ENCODE data around the gene DNAJC3. TPM values are rescaled to one million over a fixed set of nuclear protein-coding genes. Genes with fewer than 3 reads are reported as not detected.
"Not testable (repeated sequence)": the region's sequence is repeated elsewhere in the genome, so short reads cannot be mapped to it uniquely, and the experiment has no call there.

The DNAJC3 gene
- total RNA-seq, 6 experiments from 2014 or later: 49.0 to 64.3 (median 51.7) TPM

GRCh38 chr13:95710313-95710712, 33.4 kb downstream of the DNAJC3 start:
- Histone ChIP-seq H3K36me3 (peaks cover 0 to 26% (median 0%) of the 10 kb centered on the region in 4 donors), H3K4me1 (no peaks in the 10 kb centered on the region), H3K4me3 (no peak overlapping the region), H3K27me3 (no peaks in the 10 kb centered on the region), H3K9me3 (no peaks in the 10 kb centered on the region), H3K27ac (no peak overlapping the region)
- ATAC-seq: peak in 1 of 4 donors; percentile 24
- no peak for DNase-seq
- intact Hi-C loops (cut with DNase I): no loop called here
- TF ChIP-seq POLR2A (IDR thresholded peaks at IDR 0.05) (no peak), CTCF (IDR thresholded peaks at IDR 0.05) (no peak)
- WGBS (ENCODE audit: insufficient coverage, low coverage, low lambda C conversion rate, missing lambda C conversion rate): 88% methylated on average over 2 of the region's 2 CpGs

- peaks cover 0 to 26% (median 0%) of the 10 kb centered on the region in 4 donors for H3K36me3 ChIP-seq
- H3K9me3 ChIP-seq; H3K27me3 ChIP-seq; H3K27ac ChIP-seq; ATAC-seq; H3K4me3 ChIP-seq; DNase-seq; intact Hi-C loops (cut with DNase I); H3K4me1 ChIP-seq: not testable (repeated sequence)
- WGBS (ENCODE audit: insufficient coverage, low coverage, low lambda C conversion rate, missing lambda C conversion rate): 92% methylated on average over 4 of the region's 4 CpGs
Observed at GRCh38 chr13:95712846-95713245, 35.9 kb downstream of the DNAJC3 start.

DNA sequence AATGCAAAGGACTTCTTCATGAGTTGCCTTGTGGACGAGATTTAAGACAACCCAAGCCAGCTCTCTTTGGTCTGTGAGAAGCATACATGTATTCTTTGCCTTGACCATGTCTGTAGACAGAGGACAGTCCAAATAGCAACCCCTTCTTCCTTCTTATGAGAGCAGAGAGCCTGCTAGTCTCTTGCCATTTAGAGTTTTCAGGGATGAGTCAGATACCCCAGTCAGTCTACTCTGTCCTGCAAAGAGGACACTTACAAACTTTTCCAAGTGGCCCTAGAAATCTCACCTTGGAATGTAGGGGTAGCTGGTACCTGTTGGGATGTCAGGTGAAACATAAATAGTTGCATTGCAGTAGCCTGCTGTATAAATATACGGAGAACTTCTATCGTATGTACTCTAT, 36.7 kb downstream of the DNAJC3 start:
- peaks cover 0 to 27% (median 0%) of the 10 kb centered on the region in 4 donors for H3K36me3 ChIP-seq
- no peaks in the 10 kb centered on the region for H3K9me3 ChIP-seq
- H3K27ac ChIP-seq: peak overlapping the region in 1 of 3 donors; percentile 7
- H3K27me3 ChIP-seq: no peaks in the 10 kb centered on the region
- H3K4me3 ChIP-seq: no peak overlapping the region
- no peak for DNase-seq
- intact Hi-C loops (cut with DNase I): no loop called here
- WGBS (ENCODE audit: insufficient coverage, low coverage, low lambda C conversion rate, missing lambda C conversion rate): 97% methylated on average over 3 of the region's 3 CpGs
- TF ChIP-seq CTCF (IDR thresholded peaks at IDR 0.05) (no peak), POLR2A (IDR thresholded peaks at IDR 0.05) (no peak)
- no peak for ATAC-seq
- no peaks in the 10 kb centered on the region for H3K4me1 ChIP-seq

DNA sequence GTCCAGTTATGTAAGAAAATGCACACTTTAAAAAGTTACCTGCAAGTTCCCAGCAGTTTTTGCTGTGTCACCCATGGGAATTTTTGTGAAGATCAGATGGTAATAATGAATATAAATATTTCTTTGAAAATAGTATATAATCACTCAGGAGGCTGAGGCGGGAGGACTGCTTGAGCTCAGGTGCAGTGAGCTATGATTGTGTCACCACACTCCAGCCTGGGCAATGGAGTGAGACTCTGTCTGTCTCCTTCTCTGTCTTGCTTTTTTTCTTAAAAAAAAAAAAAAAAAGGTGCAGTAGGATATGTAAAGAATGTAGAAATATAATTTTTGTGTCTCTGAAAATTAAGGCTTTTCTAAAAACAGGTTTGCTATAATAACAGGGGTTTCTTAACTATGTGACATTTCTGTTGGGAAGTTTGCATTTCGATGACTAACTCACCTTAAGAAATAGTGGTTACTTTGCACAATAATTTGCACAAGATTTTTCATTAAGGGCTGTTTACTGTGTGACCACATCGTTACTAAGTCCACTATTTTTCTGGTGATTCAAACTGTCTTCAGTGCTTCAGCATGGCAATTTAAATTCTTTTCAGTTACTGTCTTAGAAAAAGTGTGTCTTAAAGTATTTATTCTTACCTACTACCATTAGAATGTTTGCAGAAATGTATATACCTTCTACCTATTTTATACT, 37.3 kb downstream of the DNAJC3 start:
- Histone ChIP-seq H3K27me3 (no peaks in the 10 kb centered on the region), H3K4me1 (no peaks in the 10 kb centered on the region), H3K27ac (peak overlapping the region in 1 of 3 donors; percentile 7), H3K4me3 (no peak overlapping the region), H3K36me3 (peaks cover 0 to 26% (median 0%) of the 10 kb centered on the region in 4 donors), H3K9me3 (no peaks in the 10 kb centered on the region)
- DNase-seq (no peak), ATAC-seq (peak in 3 of 4 donors; percentile 46 to 84 (median 73))
- WGBS (ENCODE audit: insufficient coverage, low coverage, low lambda C conversion rate, missing lambda C conversion rate): 38% methylated on average over 3 of the region's 3 CpGs
- intact Hi-C loops (cut with DNase I): no loop called here
- TF ChIP-seq CTCF (IDR thresholded peaks at IDR 0.05) (no peak), POLR2A (IDR thresholded peaks at IDR 0.05) (no peak)

DNA sequence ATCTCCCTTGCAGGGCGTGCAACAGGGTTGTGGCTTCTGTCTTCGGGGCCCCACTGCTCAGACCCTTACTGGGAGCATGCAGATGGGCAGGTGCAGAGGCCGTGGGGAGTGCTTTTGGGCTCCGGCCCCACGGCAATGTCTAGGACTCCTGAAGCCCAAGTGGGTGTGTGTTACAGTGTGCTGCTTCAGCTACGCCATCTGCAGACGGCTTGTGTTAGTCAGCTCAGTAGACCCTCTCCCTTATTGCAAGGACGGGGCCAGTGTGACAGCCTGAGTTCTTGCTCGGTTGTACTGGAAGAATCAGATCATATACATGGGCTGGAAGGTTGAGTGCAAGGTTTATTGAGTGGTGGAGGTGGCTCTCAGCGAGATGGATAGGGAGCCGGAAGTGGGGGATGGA, 39.3 kb downstream of the DNAJC3 start:
- ATAC-seq (no peak), DNase-seq (no peak)
- no peak for TF ChIP-seq POLR2A (IDR thresholded peaks at IDR 0.05)
- TF ChIP-seq CTCF (IDR thresholded peaks at IDR 0.05): no peak
- no peak overlapping the region for H3K27ac ChIP-seq
- intact Hi-C loops (cut with DNase I): no loop called here
- peaks cover 0 to 14% (median 0%) of the 10 kb centered on the region in 4 donors for H3K36me3 ChIP-seq
- no peak overlapping the region for H3K4me3 ChIP-seq
- WGBS (ENCODE audit: insufficient coverage, low coverage, low lambda C conversion rate, missing lambda C conversion rate): 87% methylated on average over 3 of the region's 11 CpGs
- H3K4me1 ChIP-seq: no peaks in the 10 kb centered on the region
- no peaks in the 10 kb centered on the region for H3K27me3 ChIP-seq
- no peaks in the 10 kb centered on the region for H3K9me3 ChIP-seq

All from right lobe of liver (tissue), 6 donors.